Mesendoderm (in vitro differentiated cells): ENCODE data around the gene TXNL4B.
"Not testable (repeated sequence)": the region's sequence is repeated elsewhere in the genome, so short reads cannot be mapped to it uniquely, and the experiment has no call there.

Experiments used
- DNase-seq: peaks from one replicate; pipeline ENCODE4 v3.0.0; 2013
- H2AK5ac ChIP-seq: 2 replicates; pipeline ENCODE4 v1.6.1; 2013; ENCODE audit warnings: low read length, inconsistent platforms
- H2BK120ac ChIP-seq: 2 replicates; pipeline ENCODE4 v1.6.1; 2013; ENCODE audit warnings: low read depth, mild to moderate bottlenecking, low read length, moderate library complexity, mixed read lengths
- H2BK15ac ChIP-seq: replicated peaks from 2 replicates; pipeline ENCODE4 v1.6.1; 2013; ENCODE audit warnings: low read depth, mild to moderate bottlenecking, moderate library complexity
- H2BK5ac ChIP-seq: 2 replicates; pipeline ENCODE4 v1.6.1; 2013; ENCODE audit warnings: low read length, inconsistent platforms
- H3K18ac ChIP-seq: 2 replicates; pipeline ENCODE4 v1.6.1; 2013; ENCODE audit warnings: mild to moderate bottlenecking, low read length, mixed read lengths
- H3K23ac ChIP-seq: one replicate; pipeline ENCODE4 v1.6.1; 2013; ENCODE audit warnings: low read length
- H3K27ac ChIP-seq: 2 replicates; pipeline ENCODE4 v1.5.1; 2013; ENCODE audit warnings: low read depth, mild to moderate bottlenecking, inconsistent platforms, low read length, moderate library complexity
- H3K27me3 ChIP-seq: 2 replicates; pipeline ENCODE4 v1.6.1; 2013; ENCODE audit warnings: low read length, control low read depth, mild to moderate bottlenecking, inconsistent platforms; ENCODE audit not compliant: insufficient read depth, poor library complexity
- H3K36me3 ChIP-seq: 2 replicates; pipeline ENCODE4 v1.6.1; 2013; ENCODE audit warnings: low read length, inconsistent platforms; ENCODE audit not compliant: control insufficient read depth, insufficient read depth
- H3K4ac ChIP-seq: one replicate; pipeline ENCODE4 v1.6.1; 2013; ENCODE audit warnings: low read depth, mild to moderate bottlenecking, low read length, moderate library complexity
- H3K4me1 ChIP-seq: 2 replicates; pipeline ENCODE4 v1.6.1; 2013; ENCODE audit warnings: low read depth, low read length, inconsistent platforms; ENCODE audit not compliant: control insufficient read depth
- H3K4me2 ChIP-seq: 2 replicates; pipeline ENCODE4 v1.6.1; 2013; ENCODE audit warnings: low read length
- H3K4me3 ChIP-seq: 2 replicates; pipeline ENCODE4 v1.5.1; 2013; ENCODE audit warnings: mild to moderate bottlenecking, low read length
- H3K56ac ChIP-seq: one replicate; pipeline ENCODE4 v1.6.1; 2013; ENCODE audit warnings: low read length
- H3K79me1 ChIP-seq: 2 replicates; pipeline ENCODE4 v1.6.1; 2013; ENCODE audit warnings: low read length, inconsistent platforms
- H3K79me2 ChIP-seq: 2 replicates; pipeline ENCODE4 v1.6.1; 2013; ENCODE audit warnings: mild to moderate bottlenecking, low read length; ENCODE audit not compliant: control insufficient read depth, insufficient read depth
- H3K9ac ChIP-seq: 2 replicates; pipeline ENCODE4 v1.6.1; 2013; ENCODE audit warnings: low read length, inconsistent platforms
- H4K5ac ChIP-seq: one replicate; pipeline ENCODE4 v1.6.1; 2013; ENCODE audit warnings: low read length
- H4K8ac ChIP-seq: one replicate; pipeline ENCODE4 v1.6.1; 2013; ENCODE audit warnings: low read depth, mild to moderate bottlenecking, control low read depth, low read length, moderate library complexity
- WGBS: extraction: QIAGEN DNeasy Blood & Tissue Kit; methylation state at CpG from one replicate; pipeline ENCODE4 v1.1.7; 2013; ENCODE audit warnings: low lambda C conversion rate, missing lambda C conversion rate; ENCODE audit not compliant: insufficient coverage; ENCODE audit errors: extremely low coverage; 5-methylcytosine and 5-hydroxymethylcytosine counted together

Gene TXNL4B

GRCh38 chr16:72068930-72069329 is 24.5 kb downstream of the TXNL4B start:
- H2AK5ac ChIP-seq, result no peak overlapping the region
- H3K9ac ChIP-seq, result no peak overlapping the region
- H3K79me2 ChIP-seq, result no peaks in the 10 kb centered on the region
- no peak overlapping the region for H3K27ac ChIP-seq
- no peak overlapping the region for H2BK15ac ChIP-seq
- H2BK5ac ChIP-seq, result no peak overlapping the region
- no peak overlapping the region for H3K56ac ChIP-seq
- H3K36me3 ChIP-seq, result no peaks in the 10 kb centered on the region
- H3K4me3 ChIP-seq, result no peak overlapping the region
- H3K18ac ChIP-seq, result no peak overlapping the region
- no CpG with 5 or more reads among the region's 4 CpGs for WGBS
- H3K4me2 ChIP-seq, result no peak overlapping the region
- H3K4me1 ChIP-seq, result no peaks in the 10 kb centered on the region
- DNase-seq, result no peak
- no peak overlapping the region for H4K8ac ChIP-seq
- no peaks in the 10 kb centered on the region for H3K79me1 ChIP-seq
- no peak overlapping the region for H2BK120ac ChIP-seq
- H3K27me3 ChIP-seq, result no peaks in the 10 kb centered on the region
- H3K4ac ChIP-seq, result no peak overlapping the region
- no peak overlapping the region for H3K23ac ChIP-seq
- H4K5ac ChIP-seq, result no peak overlapping the region

- Histone ChIP-seq H2AK5ac (no peak overlapping the region), H3K4me1 (no peaks in the 10 kb centered on the region), H3K9ac (peak overlapping the region; percentile 38), H3K23ac (no peak overlapping the region), H3K4ac (no peak overlapping the region), H3K18ac (no peak overlapping the region), H3K27me3 (no peaks in the 10 kb centered on the region), H3K36me3 (no peaks in the 10 kb centered on the region), H3K4me2 (no peak overlapping the region), H3K27ac (no peak overlapping the region), H3K79me1 (no peaks in the 10 kb centered on the region), H2BK15ac (no peak overlapping the region), H4K8ac (no peak overlapping the region), H2BK120ac (no peak overlapping the region), H3K56ac (no peak overlapping the region), H3K79me2 (no peaks in the 10 kb centered on the region), H4K5ac (no peak overlapping the region), H3K4me3 (no peak overlapping the region), H2BK5ac (no peak overlapping the region)
- peak; percentile 68 for DNase-seq
- WGBS, result no CpG with 5 or more reads among the region's 1 CpG
Observed at GRCh38 chr16:72066747-72067146, 26.7 kb downstream of the TXNL4B start.

GRCh38 chr16:72064361-72064894 is 29.0 kb downstream of the TXNL4B start:
- Histone ChIP-seq H3K4ac (no peak overlapping the region), H3K79me2 (no peaks in the 10 kb centered on the region), H3K4me2 (no peak overlapping the region), H3K79me1 (no peaks in the 10 kb centered on the region), H2BK120ac (no peak overlapping the region), H3K27me3 (no peaks in the 10 kb centered on the region), H3K4me1 (no peaks in the 10 kb centered on the region), H3K18ac (no peak overlapping the region), H2BK15ac (no peak overlapping the region), H4K8ac (no peak overlapping the region), H3K36me3 (no peaks in the 10 kb centered on the region), H3K23ac (no peak overlapping the region), H3K9ac (no peak overlapping the region), H2BK5ac (no peak overlapping the region), H4K5ac (no peak overlapping the region), H2AK5ac (no peak overlapping the region), H3K4me3 (no peak overlapping the region), H3K27ac (no peak overlapping the region), H3K56ac (no peak overlapping the region)
- no peak for DNase-seq
- WGBS, result no CpG with 5 or more reads among the region's 10 CpGs

DNA sequence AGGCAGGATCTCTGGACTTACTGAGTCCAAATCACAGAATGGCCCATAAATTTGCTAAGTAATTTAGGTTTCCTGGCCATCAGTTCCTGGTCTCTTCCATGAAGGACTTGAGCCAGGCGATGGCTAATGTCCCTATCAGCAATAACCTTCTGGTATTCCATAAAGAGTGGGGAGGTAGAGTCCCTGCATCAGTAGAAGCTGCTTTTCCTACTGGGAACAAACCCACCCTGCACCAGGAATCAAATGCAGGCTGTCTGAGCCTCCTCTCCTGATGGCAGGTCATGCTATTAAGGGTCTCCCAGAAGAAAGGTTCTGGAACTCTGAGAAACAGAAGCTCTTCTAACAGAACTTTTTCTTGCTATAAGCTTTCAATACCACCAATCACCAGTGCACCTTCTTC is 31.9 kb downstream of the TXNL4B start:
- Histone ChIP-seq H3K9ac (no peak overlapping the region), H2BK15ac (no peak overlapping the region), H3K36me3 (no peaks in the 10 kb centered on the region), H3K18ac (no peak overlapping the region), H3K23ac (no peak overlapping the region), H3K4ac (no peak overlapping the region), H2BK120ac (no peak overlapping the region), H3K79me1 (no peaks in the 10 kb centered on the region), H3K27ac (no peak overlapping the region), H3K4me1 (no peaks in the 10 kb centered on the region), H4K5ac (no peak overlapping the region), H3K27me3 (no peaks in the 10 kb centered on the region), H2AK5ac (no peak overlapping the region), H3K4me3 (no peak overlapping the region), H3K79me2 (no peaks in the 10 kb centered on the region), H3K4me2 (no peak overlapping the region), H3K56ac (no peak overlapping the region), H4K8ac (no peak overlapping the region), H2BK5ac (no peak overlapping the region)
- no peak for DNase-seq
- WGBS, result no CpG with 5 or more reads among the region's 1 CpG

DNA sequence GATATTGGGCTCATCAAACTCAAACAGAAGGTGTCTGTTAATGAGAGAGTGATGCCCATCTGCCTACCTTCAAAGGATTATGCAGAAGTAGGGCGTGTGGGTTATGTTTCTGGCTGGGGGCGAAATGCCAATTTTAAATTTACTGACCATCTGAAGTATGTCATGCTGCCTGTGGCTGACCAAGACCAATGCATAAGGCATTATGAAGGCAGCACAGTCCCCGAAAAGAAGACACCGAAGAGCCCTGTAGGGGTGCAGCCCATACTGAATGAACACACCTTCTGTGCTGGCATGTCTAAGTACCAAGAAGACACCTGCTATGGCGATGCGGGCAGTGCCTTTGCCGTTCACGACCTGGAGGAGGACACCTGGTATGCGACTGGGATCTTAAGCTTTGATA is 33.0 kb downstream of the TXNL4B start:
- Histone ChIP-seq H3K4me3 (no peak overlapping the region), H3K9ac (no peak overlapping the region), H3K4me2 (no peak overlapping the region), H3K79me2 (no peaks in the 10 kb centered on the region), H3K18ac (no peak overlapping the region), H3K23ac (peak overlapping the region; percentile 9), H2BK5ac (no peak overlapping the region), H3K27ac (no peak overlapping the region), H3K79me1 (no peaks in the 10 kb centered on the region), H3K27me3 (no peaks in the 10 kb centered on the region), H4K5ac (no peak overlapping the region), H2BK15ac (no peak overlapping the region), H2BK120ac (no peak overlapping the region), H3K36me3 (no peaks in the 10 kb centered on the region), H2AK5ac (no peak overlapping the region), H4K8ac (no peak overlapping the region), H3K4me1 (no peaks in the 10 kb centered on the region), H3K56ac (no peak overlapping the region), H3K4ac (no peak overlapping the region)
- no CpG with 5 or more reads among the region's 9 CpGs for WGBS
- DNase-seq, result no peak

GRCh38 chr16:72059060-72059459 is 34.4 kb downstream of the TXNL4B start:
- WGBS, result no CpG with 5 or more reads among the region's 7 CpGs

More at GRCh38 chr16:72059060-72059459, 34.4 kb downstream of the TXNL4B start:
- not testable (repeated sequence) for H2BK15ac ChIP-seq, H2AK5ac ChIP-seq, H3K79me2 ChIP-seq, H3K18ac ChIP-seq, H4K5ac ChIP-seq, DNase-seq, H3K4me2 ChIP-seq, H3K56ac ChIP-seq, H3K79me1 ChIP-seq, H4K8ac ChIP-seq, H3K27me3 ChIP-seq, H3K4me3 ChIP-seq, H2BK120ac ChIP-seq, H3K4me1 ChIP-seq, H3K9ac ChIP-seq, H2BK5ac ChIP-seq, H3K36me3 ChIP-seq, H3K4ac ChIP-seq, H3K27ac ChIP-seq, H3K23ac ChIP-seq
